Keratinocyte (primary cell): ENCODE results near the gene ZNF506. TPM values are rescaled to one million over a fixed set of nuclear protein-coding genes. Genes with fewer than 3 reads are reported as not detected.

Source experiments
- DNase-seq: peaks from one replicate; pipeline ENCODE4 v3.0.0-alpha.2; 2011; ENCODE audit warnings: low read depth, missing footprints, low spot score
- FAIRE-seq: peaks from 2 replicates; lab custom pipeline; 2011; peaks lifted over from hg19 to GRCh38; lab: Jason Lieb, UNC
- H2AFZ ChIP-seq: 2 replicates; pipeline ENCODE4 v1.6.0; 2012; ENCODE audit warnings: low read length, control low read depth, inconsistent platforms; ENCODE audit not compliant: control insufficient read depth
- H3K27ac ChIP-seq: 2 replicates; pipeline ENCODE4 v1.5.1; 2011; ENCODE audit warnings: low read length; ENCODE audit not compliant: control insufficient read depth, insufficient read depth
- H3K27me3 ChIP-seq: 3 replicates; pipeline ENCODE4 v1.6.0; 2011; ENCODE audit warnings: low read length; ENCODE audit not compliant: control insufficient read depth, insufficient read depth; ENCODE audit errors: extremely low read depth
- H3K36me3 ChIP-seq, 2 experiments: 2 replicates in 1 of 2; 3 replicates in 1 of 2; pipeline ENCODE4 v1.5.1; 2011; ENCODE audit warnings: low read length in 2 of 2, mild to moderate bottlenecking in 1 of 2; ENCODE audit not compliant: control insufficient read depth in 2 of 2, insufficient read depth in 2 of 2; ENCODE audit errors: extremely low read depth in 1 of 2
- H3K4me1 ChIP-seq: 3 replicates; pipeline ENCODE4 v1.5.1; 2011; ENCODE audit warnings: low read length; ENCODE audit not compliant: control insufficient read depth, insufficient read depth; ENCODE audit errors: extremely low read depth
- H3K4me2 ChIP-seq: 3 replicates; pipeline ENCODE4 v1.6.0; 2011; ENCODE audit warnings: low read depth, low read length; ENCODE audit not compliant: control insufficient read depth, insufficient read depth; ENCODE audit errors: extremely low read depth
- H3K4me3 ChIP-seq, 3 experiments: fragments of 200-600 bp in 1 of 3; sonication (generic) in 1 of 3; 2 replicates in 2 of 3; 3 replicates in 1 of 3; pipeline ENCODE4 v1.5.1; 2011 to 2016; ENCODE audit warnings: low read length in 3 of 3, mild to moderate bottlenecking in 3 of 3, control low read depth in 2 of 3, inconsistent platforms in 1 of 3, low read depth in 1 of 3, mixed read lengths in 1 of 3, mixed run types in 1 of 3, moderate library complexity in 1 of 3; ENCODE audit not compliant: control insufficient read depth in 2 of 3, insufficient read depth in 2 of 3; ENCODE audit errors: extremely low read depth in 1 of 3
- H3K79me2 ChIP-seq: 2 replicates; pipeline ENCODE4 v1.6.0; 2012; ENCODE audit warnings: low read length; ENCODE audit not compliant: control insufficient read depth, insufficient read depth
- H3K9ac ChIP-seq: 3 replicates; pipeline ENCODE4 v1.6.0; 2011; ENCODE audit warnings: low read length; ENCODE audit not compliant: control insufficient read depth, insufficient read depth; ENCODE audit errors: extremely low read depth
- H3K9me1 ChIP-seq: 3 replicates; pipeline ENCODE4 v1.6.0; 2011; ENCODE audit warnings: low read length; ENCODE audit not compliant: control insufficient read depth, insufficient read depth; ENCODE audit errors: extremely low read depth
- H3K9me3 ChIP-seq: 2 replicates; pipeline ENCODE4 v1.5.1; 2012; ENCODE audit warnings: low read depth, low read length; ENCODE audit not compliant: control insufficient read depth
- H4K20me1 ChIP-seq: 3 replicates; pipeline ENCODE4 v1.6.0; 2011; ENCODE audit warnings: low read length; ENCODE audit not compliant: control insufficient read depth, insufficient read depth; ENCODE audit errors: extremely low read depth
- EZH2 ChIP-seq: IDR thresholded peaks from one replicate; pipeline ENCODE4 v1.6.1; 2012; ENCODE audit warnings: inconsistent platforms, mild to moderate bottlenecking, low read length, moderate library complexity
- dilution Hi-C: fragments of 300-500 bp; cut with MboI; formaldehyde crosslinking; loops from one replicate; pipeline ENCODE4 v1.7.0; 2020; ENCODE audit warnings: low sequenced_read_pairs; ENCODE audit not compliant: extremely low pct_ligation_motif_present
- polyA plus RNA-seq, 5 experiments: library from polyadenylated mRNA; depleted of rRNA in 3 of 5; stranded (reverse) in 3 of 5; stranded (forward) in 1 of 5; unstranded in 1 of 5; fragments of >200 nt; gene quantifications; 1 replicate in 1 of 5; 2 replicates in 3 of 5; 3 replicates in 1 of 5; pipeline versions ENCODE4 v1.2.1 to v1.2.3, GENCODE V29; 2011 to 2012; ENCODE audit warnings: missing spikeins in 2 of 5, low read depth in 1 of 5, low replicate concordance in 1 of 5
- TF ChIP-seq, protein P1 (sequence below), 3 experiments: IDR thresholded peaks in 1 of 3; conservative IDR thresholded peaks in 1 of 3; optimal IDR thresholded peaks in 1 of 3; 2 replicates in 2 of 3; 3 replicates in 1 of 3; pipeline versions ENCODE3 to v1.5.1; 2011; ENCODE audit warnings: low read length in 3 of 3, mild to moderate bottlenecking in 3 of 3, moderate library complexity in 2 of 3, control low read depth in 1 of 3, inconsistent platforms in 1 of 3; ENCODE audit not compliant: insufficient read depth in 2 of 3; ENCODE audit errors: extremely low read depth in 1 of 3

The ZNF506 gene
- polyA plus RNA-seq, 1 donor (not counting 4 experiments of a cell fraction or from before 2014, with no cell fraction given): 9.7 TPM

DNA sequence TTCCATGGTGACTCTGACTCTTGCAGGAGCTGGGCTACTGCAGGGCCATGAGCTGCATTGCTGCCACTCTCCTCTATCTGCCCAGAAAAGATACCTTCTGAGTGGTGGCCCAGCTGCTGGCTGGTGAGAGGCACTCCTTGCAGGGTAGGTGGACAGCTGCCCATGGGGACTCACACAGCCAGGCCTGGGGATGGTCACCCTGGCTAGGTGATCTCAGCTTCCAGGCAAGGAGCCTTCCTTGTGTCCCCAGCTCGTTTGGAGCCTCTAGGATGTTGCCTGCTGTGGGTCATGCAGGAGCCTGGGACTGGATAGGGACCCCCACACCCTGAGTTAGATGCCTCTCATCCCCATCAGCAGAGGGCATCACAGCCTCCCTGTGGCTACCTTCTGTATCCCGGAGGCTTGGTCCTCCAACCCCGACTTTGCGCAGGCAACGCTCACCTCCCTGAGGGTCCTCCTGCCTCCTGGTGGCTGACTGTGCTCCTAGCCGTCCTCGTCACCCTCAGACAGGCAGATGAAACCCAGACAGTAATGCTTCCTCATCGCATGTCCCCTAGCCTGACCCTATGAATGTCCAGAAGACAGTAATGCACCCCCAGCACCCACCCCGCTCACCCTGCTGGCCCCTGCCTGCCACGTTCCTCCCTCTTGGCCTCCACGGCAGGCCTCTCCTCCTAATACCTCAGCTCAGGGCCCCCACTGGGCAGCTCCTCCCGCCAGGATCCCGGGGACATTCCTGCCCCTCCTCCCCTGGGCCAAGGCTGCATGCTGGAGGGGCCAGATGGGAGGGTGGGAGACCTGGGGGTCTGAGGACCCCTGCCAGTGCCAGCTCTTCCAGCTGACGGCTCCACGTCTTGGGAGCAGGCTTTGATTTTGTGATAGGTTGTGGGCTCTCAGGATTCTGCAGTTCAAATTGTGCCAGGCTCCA lies 75.0 kb downstream of the ZNF506 start:
- Histone ChIP-seq H3K79me2 (no peaks in the 10 kb centered on the region), H3K4me1 (no peaks in the 10 kb centered on the region), H3K36me3 (no peaks in the 10 kb centered on the region), H3K9me3 (peaks cover 24% of the 10 kb centered on the region), H3K4me3 (no peak overlapping the region), H3K9me1 (no peaks in the 10 kb centered on the region), H4K20me1 (no peaks in the 10 kb centered on the region), H3K9ac (no peak overlapping the region), H3K27me3 (no peaks in the 10 kb centered on the region), H3K4me2 (no peak overlapping the region), H2AFZ (no peak overlapping the region), H3K27ac (no peak overlapping the region)
- dilution Hi-C loops: no loop called here
- TF ChIP-seq, protein P1, sequence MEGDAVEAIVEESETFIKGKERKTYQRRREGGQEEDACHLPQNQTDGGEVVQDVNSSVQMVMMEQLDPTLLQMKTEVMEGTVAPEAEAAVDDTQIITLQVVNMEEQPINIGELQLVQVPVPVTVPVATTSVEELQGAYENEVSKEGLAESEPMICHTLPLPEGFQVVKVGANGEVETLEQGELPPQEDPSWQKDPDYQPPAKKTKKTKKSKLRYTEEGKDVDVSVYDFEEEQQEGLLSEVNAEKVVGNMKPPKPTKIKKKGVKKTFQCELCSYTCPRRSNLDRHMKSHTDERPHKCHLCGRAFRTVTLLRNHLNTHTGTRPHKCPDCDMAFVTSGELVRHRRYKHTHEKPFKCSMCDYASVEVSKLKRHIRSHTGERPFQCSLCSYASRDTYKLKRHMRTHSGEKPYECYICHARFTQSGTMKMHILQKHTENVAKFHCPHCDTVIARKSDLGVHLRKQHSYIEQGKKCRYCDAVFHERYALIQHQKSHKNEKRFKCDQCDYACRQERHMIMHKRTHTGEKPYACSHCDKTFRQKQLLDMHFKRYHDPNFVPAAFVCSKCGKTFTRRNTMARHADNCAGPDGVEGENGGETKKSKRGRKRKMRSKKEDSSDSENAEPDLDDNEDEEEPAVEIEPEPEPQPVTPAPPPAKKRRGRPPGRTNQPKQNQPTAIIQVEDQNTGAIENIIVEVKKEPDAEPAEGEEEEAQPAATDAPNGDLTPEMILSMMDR (optimal IDR thresholded peaks at IDR 0.05 in 1 of 3, IDR thresholded peaks at IDR 0.05 in 1 of 3, conservative IDR thresholded peaks at IDR 0.05 in 1 of 3; ENCODE audit: extremely low read depth in 1 of 3, insufficient read depth in 2 of 3, low read length in 3 of 3): no peak
- no peak for TF ChIP-seq EZH2
- FAIRE-seq (no peak), DNase-seq (no peak)

DNA sequence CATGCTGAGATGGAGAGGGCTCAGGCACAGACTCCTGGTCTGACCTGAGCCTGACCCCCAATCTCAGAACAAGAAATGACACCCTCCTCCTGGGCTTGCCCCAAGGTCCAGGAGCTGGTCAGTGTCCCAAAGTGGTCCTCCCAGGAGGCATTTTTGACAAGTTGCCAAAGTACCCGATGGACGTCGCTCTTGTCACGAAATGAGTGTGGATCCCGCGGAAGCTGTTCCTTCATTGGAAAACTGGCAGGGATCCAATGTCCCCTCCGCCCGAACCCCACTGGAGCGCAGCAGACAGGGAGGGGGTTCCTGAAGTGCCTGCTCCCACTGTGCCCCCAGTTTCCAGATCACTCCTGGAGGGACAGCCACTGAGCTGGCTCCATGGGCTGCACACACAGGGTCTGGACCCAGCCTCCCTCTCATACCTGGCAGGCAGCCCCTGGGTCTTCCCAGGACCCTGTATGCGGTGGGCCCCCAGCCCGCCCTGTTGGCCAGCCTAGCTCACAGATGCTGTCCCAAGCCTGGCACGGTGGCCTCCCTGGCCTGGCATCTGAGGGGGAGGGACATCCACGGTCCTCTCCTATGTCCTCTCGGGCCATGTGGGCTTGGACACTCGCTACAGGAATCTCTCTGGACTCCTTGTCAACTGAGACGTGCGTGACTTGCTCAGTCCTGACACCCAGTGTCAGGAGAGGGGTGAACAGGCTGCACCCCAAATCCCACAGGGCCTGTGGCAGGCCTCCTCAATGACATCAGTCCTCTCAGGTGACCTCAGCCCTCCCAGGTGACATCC lies 75.9 kb downstream of the ZNF506 start:
- TF ChIP-seq, protein P1 (optimal IDR thresholded peaks at IDR 0.05 in 1 of 3, IDR thresholded peaks at IDR 0.05 in 1 of 3, conservative IDR thresholded peaks at IDR 0.05 in 1 of 3; ENCODE audit: extremely low read depth in 1 of 3, insufficient read depth in 2 of 3, low read length in 3 of 3): no peak
- no peak for TF ChIP-seq EZH2
- Histone ChIP-seq H3K9me3 (peaks cover 16% of the 10 kb centered on the region), H3K9ac (no peak overlapping the region), H4K20me1 (no peaks in the 10 kb centered on the region), H3K79me2 (no peaks in the 10 kb centered on the region), H3K27ac (no peak overlapping the region), H3K4me1 (no peaks in the 10 kb centered on the region), H3K4me2 (no peak overlapping the region), H3K9me1 (no peaks in the 10 kb centered on the region), H2AFZ (no peak overlapping the region), H3K4me3 (no peak overlapping the region), H3K36me3 (no peaks in the 10 kb centered on the region), H3K27me3 (no peaks in the 10 kb centered on the region)
- no peak for FAIRE-seq
- dilution Hi-C loops: no loop called here
- DNase-seq: no peak
